ENCODE measurements around the gene AP1S1.

Gene AP1S1

GRCh38 chr7:101179713-101180112 lies 25.4 kb downstream of the AP1S1 start:
- TF ChIP-seq CTCF (conservative IDR thresholded peaks at IDR 0.05; ENCODE audit: low read depth, low read length) = no peak
- no peak overlapping the region for H3K4me3 ChIP-seq (ENCODE audit: low read depth, low read length)
- no peak for DNase-seq (ENCODE audit: low read depth)

- TF ChIP-seq CTCF (conservative IDR thresholded peaks at IDR 0.05; ENCODE audit: low read depth, low read length) = no peak
- DNase-seq (ENCODE audit: low read depth) = no peak
- H3K4me3 ChIP-seq (ENCODE audit: low read depth, low read length) = no peak within 1 kb of the TSS
Measured at GRCh38 chr7:101180130-101180755, 26.0 kb downstream of the AP1S1 start, which contains the start of gene NAT16. Gene NAT16 (minus strand): TSS chr7:101180293. CDS start chr7:101174807, 5,486 bp downstream.

- no peak overlapping the region for H3K4me3 ChIP-seq (ENCODE audit: low read depth, low read length)
- TF ChIP-seq CTCF (conservative IDR thresholded peaks at IDR 0.05; ENCODE audit: low read depth, low read length) = no peak
- DNase-seq (ENCODE audit: low read depth) = no peak
Measured at GRCh38 chr7:101185258-101185839, 31.1 kb downstream of the AP1S1 start.

GRCh38 chr7:101186194-101186593 lies 31.9 kb downstream of the AP1S1 start:
- TF ChIP-seq CTCF (conservative IDR thresholded peaks at IDR 0.05; ENCODE audit: low read depth, low read length) = no peak

GRCh38 chr7:101186844-101187428 lies 32.7 kb downstream of the AP1S1 start:
- no peak for DNase-seq (ENCODE audit: low read depth)
- H3K4me3 ChIP-seq (ENCODE audit: low read depth, low read length) = no peak overlapping the region
- TF ChIP-seq CTCF (conservative IDR thresholded peaks at IDR 0.05; ENCODE audit: low read depth, low read length) = no peak

More at GRCh38 chr7:101186194-101186593, 31.9 kb downstream of the AP1S1 start:
- no peak for DNase-seq (ENCODE audit: low read depth)
- H3K4me3 ChIP-seq (ENCODE audit: low read depth, low read length) = no peak overlapping the region

GRCh38 chr7:101189109-101189508 lies 34.8 kb downstream of the AP1S1 start:
- H3K4me3 ChIP-seq (ENCODE audit: low read depth, low read length) = no peak overlapping the region
- DNase-seq (ENCODE audit: low read depth) = no peak
- TF ChIP-seq CTCF (conservative IDR thresholded peaks at IDR 0.05; ENCODE audit: low read depth, low read length) = no peak
